Gastroesophageal sphincter (tissue), 4 donors: Measurements from ENCODE around the gene LSMEM2. TPM values are rescaled to one million over a fixed set of nuclear protein-coding genes. Genes with fewer than 3 reads are reported as not detected.

ENCODE experiments used
- ATAC-seq: fragments of 150-250 bp; one replicate; pipeline ENCODE4 v1.9.1; 2016; ENCODE audit warnings: mild to moderate bottlenecking, moderate library complexity
- H3K27ac ChIP-seq, 4 donors: fragments of 200-600 bp; sonication (generic) in 3 of 4; 1 replicate in 3 of 4; 2 replicates in 1 of 4; pipeline ENCODE4 v1.5.1; 2016 to 2019
- H3K27me3 ChIP-seq: fragments of 200-600 bp; sonication (generic); one replicate; pipeline ENCODE4 v1.5.1; 2019
- H3K36me3 ChIP-seq, 2 donors: fragments of 200-600 bp; sonication (generic); one replicate each; pipeline ENCODE4 v1.5.1; 2019; ENCODE audit warnings: control low read depth in 1 of 2
- H3K4me1 ChIP-seq, 3 donors: fragments of 200-600 bp; sonication (generic); 1 replicate in 2 of 3; 2 replicates in 1 of 3; pipeline ENCODE4 v1.5.1; 2016 to 2019; ENCODE audit warnings: control low read depth in 2 of 3
- H3K4me3 ChIP-seq, 2 donors: fragments of 200-600 bp; sonication (generic); one replicate each; pipeline ENCODE4 v1.5.1; 2019; ENCODE audit warnings: mild to moderate bottlenecking in 1 of 2, moderate library complexity in 1 of 2
- H3K9me3 ChIP-seq, 3 donors: fragments of 200-600 bp; sonication (generic); one replicate each; pipeline ENCODE4 v1.5.1; 2017 to 2019; ENCODE audit warnings: control low read depth in 2 of 3
- EP300 ChIP-seq: sonication (generic); formaldehyde crosslinking; IDR thresholded peaks from one replicate; pipeline ENCODE4 v1.6.1; 2017; ENCODE audit warnings: antibody characterized with exemption, mild to moderate bottlenecking
- POLR2A ChIP-seq, 2 donors: fragments of 450-650 bp; IDR thresholded peaks; one replicate each; pipeline ENCODE4 v1.6.1; 2017; ENCODE audit warnings: antibody characterized with exemption in 2 of 2, mild to moderate bottlenecking in 2 of 2, moderate library complexity in 1 of 2
- POLR2AphosphoS5 ChIP-seq: sonication (generic); formaldehyde crosslinking; IDR thresholded peaks from one replicate; pipeline ENCODE4 v1.6.1; 2017; ENCODE audit warnings: antibody characterized with exemption
- WGBS, 2 donors: methylation state at CpG; one replicate each; pipeline ENCODE4 v1.1.5; 2018; ENCODE audit warnings: low coverage in 1 of 2; 5-methylcytosine and 5-hydroxymethylcytosine counted together
- total RNA-seq, 4 donors: library from RNA; depleted of rRNA; stranded (reverse); fragments of >200 nt; gene quantifications; one replicate each; pipeline ENCODE4 v1.1.0, GENCODE V29; 2016
- TF ChIP-seq, protein P1 (sequence below), 4 experiments: fragments of 200-600 bp in 2 of 4; fragments of 450-650 bp in 2 of 4; sonication (generic) in 1 of 4; IDR thresholded peaks; one replicate each; pipeline ENCODE4 v1.5.1; 2017 to 2019; ENCODE audit warnings: antibody characterized with exemption in 4 of 4, mild to moderate bottlenecking in 2 of 4, moderate library complexity in 2 of 4

Gene LSMEM2
- total RNA-seq, 4 donors from 2014 or later = not detected

GRCh38 chr3:50325113-50325480 lies 46.2 kb downstream of the LSMEM2 start:
- H3K4me1 ChIP-seq = peaks cover 0 to 82% (median 37%) of the 10 kb centered on the region in 3 donors
- peak overlapping the region in 3 of 4 donors; percentile 94 to 97 (median 96) for H3K27ac ChIP-seq
- no CpG with 5 or more reads among the region's 2 CpGs for whole genome bisulfite sequencing, 2 donors

DNA sequence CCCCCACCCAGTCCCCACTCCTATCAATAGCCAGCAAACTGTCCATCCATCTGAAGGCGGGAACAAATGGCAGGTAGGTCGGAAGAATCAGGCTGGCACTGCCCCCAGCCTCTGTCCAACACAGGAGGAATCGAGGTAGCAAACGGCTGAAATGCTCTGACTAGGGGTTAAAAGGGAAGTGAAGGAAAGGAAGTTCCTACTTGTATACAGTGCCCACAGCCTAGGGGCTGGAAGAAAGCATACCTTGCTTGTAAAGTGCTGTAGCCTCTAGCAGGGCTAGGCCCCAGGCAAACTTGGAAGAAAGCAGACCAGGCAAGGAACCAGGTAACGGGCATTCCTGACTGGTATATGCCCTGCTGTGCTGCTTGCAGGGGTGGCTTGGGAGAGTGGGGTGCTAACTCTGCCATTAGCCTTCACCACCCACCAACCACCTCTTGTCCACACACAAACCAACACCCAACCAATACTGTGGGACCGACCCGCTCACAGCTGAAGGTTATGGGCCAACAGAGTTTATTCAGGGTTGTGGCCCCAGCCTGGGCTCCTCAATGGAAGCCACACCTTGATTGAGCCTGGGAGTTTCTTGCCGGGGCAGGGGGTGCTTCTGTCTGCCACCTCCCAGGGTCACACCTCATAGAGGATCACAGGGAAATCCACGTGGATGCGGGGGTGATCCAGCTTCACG lies 46.8 kb downstream of the LSMEM2 start:
- Histone ChIP-seq H3K4me1 (peaks cover 0 to 77% (median 31%) of the 10 kb centered on the region in 3 donors), H3K4me3 (no peak overlapping the region), H3K27me3 (no peaks in the 10 kb centered on the region), H3K9me3 (no peaks in the 10 kb centered on the region), H3K27ac (peak overlapping the region in 3 of 4 donors; percentile 94 to 97 (median 96)), H3K36me3 (peaks cover 0 to 39% of the 10 kb centered on the region in 2 donors)
- ATAC-seq = no peak
- TF ChIP-seq EP300 = no peak
- TF ChIP-seq POLR2A (IDR thresholded peaks at IDR 0.05) = no peak
- 60 to 84% methylated on average over 1 to 5 of the region's 11 CpGs for WGBS, 2 donors

More at GRCh38 chr3:50325113-50325480, 46.2 kb downstream of the LSMEM2 start:
- H3K36me3 ChIP-seq = peaks cover 0 to 34% of the 10 kb centered on the region in 2 donors
- TF ChIP-seq EP300 (no peak), POLR2A (IDR thresholded peaks at IDR 0.05) (no peak), POLR2AphosphoS5 (no peak)
- TF ChIP-seq, protein P1, sequence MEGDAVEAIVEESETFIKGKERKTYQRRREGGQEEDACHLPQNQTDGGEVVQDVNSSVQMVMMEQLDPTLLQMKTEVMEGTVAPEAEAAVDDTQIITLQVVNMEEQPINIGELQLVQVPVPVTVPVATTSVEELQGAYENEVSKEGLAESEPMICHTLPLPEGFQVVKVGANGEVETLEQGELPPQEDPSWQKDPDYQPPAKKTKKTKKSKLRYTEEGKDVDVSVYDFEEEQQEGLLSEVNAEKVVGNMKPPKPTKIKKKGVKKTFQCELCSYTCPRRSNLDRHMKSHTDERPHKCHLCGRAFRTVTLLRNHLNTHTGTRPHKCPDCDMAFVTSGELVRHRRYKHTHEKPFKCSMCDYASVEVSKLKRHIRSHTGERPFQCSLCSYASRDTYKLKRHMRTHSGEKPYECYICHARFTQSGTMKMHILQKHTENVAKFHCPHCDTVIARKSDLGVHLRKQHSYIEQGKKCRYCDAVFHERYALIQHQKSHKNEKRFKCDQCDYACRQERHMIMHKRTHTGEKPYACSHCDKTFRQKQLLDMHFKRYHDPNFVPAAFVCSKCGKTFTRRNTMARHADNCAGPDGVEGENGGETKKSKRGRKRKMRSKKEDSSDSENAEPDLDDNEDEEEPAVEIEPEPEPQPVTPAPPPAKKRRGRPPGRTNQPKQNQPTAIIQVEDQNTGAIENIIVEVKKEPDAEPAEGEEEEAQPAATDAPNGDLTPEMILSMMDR (IDR thresholded peaks at IDR 0.05) = no peak
- H3K27me3 ChIP-seq = no peaks in the 10 kb centered on the region
- no peak for ATAC-seq
- H3K4me3 ChIP-seq = no peak overlapping the region
- no peaks in the 10 kb centered on the region for H3K9me3 ChIP-seq

DNA sequence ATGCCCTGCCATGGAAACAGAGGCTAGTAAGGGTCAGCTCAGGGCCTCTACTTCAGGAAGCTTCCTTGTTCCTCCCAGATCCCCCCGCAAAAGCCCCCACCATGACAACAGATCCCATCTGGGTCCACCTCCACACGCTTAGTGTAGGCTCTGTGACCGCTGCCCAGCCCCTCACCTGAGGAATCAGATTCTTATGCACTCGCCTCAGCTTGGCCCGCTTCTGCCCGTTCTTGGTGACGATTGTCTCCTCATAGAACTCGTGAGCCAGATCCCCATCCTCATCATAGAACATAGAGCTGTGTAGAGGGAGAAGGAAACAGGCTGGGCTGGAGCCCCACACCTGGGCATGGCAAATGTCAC lies 47.3 kb downstream of the LSMEM2 start:
- Histone ChIP-seq H3K9me3 (no peaks in the 10 kb centered on the region), H3K36me3 (peaks cover 0 to 45% of the 10 kb centered on the region in 2 donors), H3K4me3 (no peak overlapping the region), H3K27me3 (no peaks in the 10 kb centered on the region), H3K27ac (peak overlapping the region in 1 of 4 donors; percentile 97), H3K4me1 (peaks cover 0 to 74% (median 30%) of the 10 kb centered on the region in 3 donors)
- no peak for TF ChIP-seq POLR2AphosphoS5
- TF ChIP-seq, protein P1 (IDR thresholded peaks at IDR 0.05) = no peak
- no peak for TF ChIP-seq EP300
- no peak for TF ChIP-seq POLR2A (IDR thresholded peaks at IDR 0.05)
- 80% methylated on average over 1 of the region's 8 CpGs; no CpG with 5 or more reads in 1 of the 2 donors for WGBS, 2 donors
- ATAC-seq = no peak

DNA sequence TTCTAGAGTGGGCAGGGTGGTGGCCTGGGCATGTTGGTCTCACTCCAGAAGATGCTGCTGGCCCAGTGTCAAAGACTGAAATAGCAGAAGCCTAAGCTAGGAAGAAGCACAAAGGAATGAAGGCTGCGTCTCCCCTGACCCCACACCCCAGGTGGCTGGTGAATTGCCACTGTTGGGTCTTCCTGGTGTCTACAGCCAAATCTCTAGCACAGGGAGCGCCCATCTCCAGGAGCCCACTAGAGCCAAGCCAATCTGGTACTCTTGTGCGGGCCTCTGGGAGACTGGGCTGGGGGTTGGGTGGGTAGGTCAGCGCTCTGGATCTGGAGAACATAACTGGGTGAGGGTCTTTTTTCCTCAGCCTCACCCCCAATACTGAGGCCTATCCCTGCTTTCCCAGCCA lies 48.2 kb downstream of the LSMEM2 start:
- TF ChIP-seq POLR2A (IDR thresholded peaks at IDR 0.05) (no peak), EP300 (no peak)
- Histone ChIP-seq H3K9me3 (no peaks in the 10 kb centered on the region), H3K4me1 (peaks cover 0 to 74% (median 27%) of the 10 kb centered on the region in 3 donors), H3K27me3 (no peaks in the 10 kb centered on the region), H3K36me3 (peaks cover 0 to 54% of the 10 kb centered on the region in 2 donors), H3K27ac (peak overlapping the region in 3 of 4 donors; percentile 88 to 93 (median 92)), H3K4me3 (peak overlapping the region; percentile 91 to 100)
- WGBS, 2 donors = no CpG with 5 or more reads among the region's 4 CpGs
- no peak for ATAC-seq

- peak within 1 kb of the TSS; percentile 80 to 93 (median 90) for H3K27ac ChIP-seq
- peak; percentile 92 for ATAC-seq
- H3K4me3 ChIP-seq = peak within 1 kb of the TSS; percentile 91 to 100
- peaks cover 0 to 74% (median 19%) of the 10 kb centered on the region in 3 donors for H3K4me1 ChIP-seq
- TF ChIP-seq EP300 (no peak), POLR2A (IDR thresholded peaks at IDR 0.05) (peak; percentile 70 to 78), POLR2AphosphoS5 (peak; percentile 85)
- TF ChIP-seq, protein P1 (IDR thresholded peaks at IDR 0.05) = peak in 3 of 4 experiments; percentile 9 to 12 (median 11)
- no peaks in the 10 kb centered on the region for H3K9me3 ChIP-seq
- H3K27me3 ChIP-seq = no peaks in the 10 kb centered on the region
- 14 to 22% methylated on average over 1 to 4 of the region's 55 CpGs for WGBS, 2 donors
- H3K36me3 ChIP-seq = peaks cover 0 to 61% of the 10 kb centered on the region in 2 donors
These were observed 49.2 kb downstream of the LSMEM2 start, which contains the start of gene TUSC2 for GRCh38 chr3:50327943-50328691. Gene TUSC2, minus strand, starts transcription at chr3:50328223. Its CDS starts 124 bp downstream, at chr3:50328099.
